ENCODE data around the gene PTRH2. TPM values are rescaled to one million over a fixed set of nuclear protein-coding genes. Genes with fewer than 3 reads are reported as not detected.

The PTRH2 gene
- total RNA-seq, 5 donors from 2014 or later (not counting 1 experiment from before 2014, with no cell fraction given): 5.4 to 18.8 (median 15.3) TPM

DNA sequence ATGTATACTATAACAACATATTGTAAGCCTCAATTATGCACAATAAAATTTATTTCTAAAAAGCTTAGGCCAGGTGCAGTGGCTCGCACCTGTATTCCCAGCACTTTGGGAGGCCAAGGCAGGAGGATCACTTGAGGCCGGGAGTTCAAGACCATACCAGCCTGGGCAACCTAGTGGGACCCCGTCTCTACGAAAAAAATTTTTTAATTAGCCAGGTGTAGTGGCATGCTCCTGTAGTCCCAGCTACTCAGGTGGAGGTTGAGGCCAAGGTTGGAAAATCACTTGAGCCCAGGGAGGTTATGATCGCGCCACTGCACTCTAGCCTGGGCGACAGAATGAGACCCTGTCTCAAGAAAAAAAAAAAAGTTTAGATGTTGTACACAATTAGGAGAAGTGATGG, 45.7 kb upstream of the PTRH2 start:
- Mint-ChIP-seq H3K9me3 (no peaks in the 10 kb centered on the region), H3K4me3 (no peak overlapping the region), H3K4me1 (peaks cover 18 to 44% (median 40%) of the 10 kb centered on the region in 3 donors), H3K27ac (peak overlapping the region in 1 of 2 donors; percentile 76), H3K36me3 (peaks cover 6% of the 10 kb centered on the region), H3K27me3 (no peaks in the 10 kb centered on the region)
- no peaks in the 10 kb centered on the region for H3K27me3 ChIP-seq (replicated peaks in 1 of 2; ENCODE audit: control insufficient read depth in 2 of 2, extremely low read depth in 1 of 2, insufficient read depth in 2 of 2, low read length in 1 of 2)
- DNase-seq (no peak), ATAC-seq (replicated peaks in 1 of 4) (no peak)
- peaks cover 0 to 4% of the 10 kb centered on the region in 2 donors for H3K36me3 ChIP-seq (ENCODE audit: control insufficient read depth in 2 of 2, extremely low read depth in 1 of 2, insufficient read depth in 1 of 2, low read length in 1 of 2)
- ChIA-PET POLR2A (interaction anchor here (0.9 to 1.8 kb wide), 4 partner anchors 10 to 140 kb away, joined by 3 to 10 read pairs (median 6); partner anchors contain the start of genes RPS6KB1 (in 1 of the 2) and TUBD1 (in 1 of the 2)), CTCF (interaction anchor here (0.6 to 4.1 kb wide), 24 partner anchors 10 to 598 kb away, joined by 3 to 37 read pairs (median 4); partner anchors contain the start of genes PRR11 (in 1 of the 2), PTRH2 (in 1 of the 2), RPS6KB1 (in 1 of the 2) and SKA2 (in 1 of the 2))
- no peaks in the 10 kb centered on the region for H3K9me3 ChIP-seq
- no peaks in the 10 kb centered on the region for H3K4me1 ChIP-seq (ENCODE audit: control insufficient read depth in 1 of 2, extremely low read depth in 1 of 2, insufficient read depth in 2 of 2, low read length in 2 of 2)
- H3K4me3 ChIP-seq (ENCODE audit: control insufficient read depth in 1 of 2, extremely low read depth in 1 of 2, low read length in 1 of 2): no peak overlapping the region
- H3K27ac ChIP-seq (ENCODE audit: low read length): no peak overlapping the region
- WGBS (ENCODE audit: insufficient coverage): 87% methylated on average over 3 of the region's 7 CpGs

DNA sequence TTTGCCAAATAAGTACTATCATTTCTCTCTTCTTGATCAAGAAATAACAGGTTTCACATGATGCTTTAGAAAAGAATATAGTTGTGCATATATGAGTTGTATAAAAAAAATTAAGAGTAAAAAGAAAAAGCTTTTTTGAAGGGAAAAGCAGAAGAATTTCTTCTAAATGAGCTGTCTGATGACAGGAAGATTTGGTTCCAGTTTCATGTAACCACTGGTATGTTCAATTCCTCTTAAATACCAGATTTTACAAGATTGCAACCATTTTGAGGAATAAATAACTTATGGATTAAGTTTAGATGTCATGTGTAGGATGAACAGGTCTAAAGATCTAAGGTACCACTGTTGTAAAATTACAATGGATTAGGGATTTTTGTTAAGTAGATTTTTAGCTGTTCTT, 45.2 kb upstream of the PTRH2 start:
- DNase-seq: no peak
- Mint-ChIP-seq H3K4me3 (no peak overlapping the region), H3K27ac (peak overlapping the region; percentile 69 to 75), H3K27me3 (no peaks in the 10 kb centered on the region), H3K36me3 (peaks cover 4% of the 10 kb centered on the region), H3K4me1 (peaks cover 18 to 42% (median 40%) of the 10 kb centered on the region in 3 donors), H3K9me3 (no peaks in the 10 kb centered on the region)
- peak overlapping the region; percentile 13 for H3K27ac ChIP-seq (ENCODE audit: low read length)
- no peaks in the 10 kb centered on the region for H3K9me3 ChIP-seq
- ChIA-PET CTCF (interaction anchor here (0.7 to 4.1 kb wide), 14 partner anchors 10 to 285 kb away, joined by 3 to 37 read pairs (median 4); partner anchors contain the start of genes PTRH2 (in 1 of the 2) and VMP1 (in 1 of the 2)), POLR2A (interaction anchor here (0.5 to 1.8 kb wide), 4 partner anchors 85 to 140 kb away, joined by 3 to 10 read pairs (median 5); partner anchors contain the start of genes RPS6KB1 (in 1 of the 2) and TUBD1 (in 1 of the 2))
- H3K36me3 ChIP-seq (ENCODE audit: control insufficient read depth in 2 of 2, extremely low read depth in 1 of 2, insufficient read depth in 1 of 2, low read length in 1 of 2): peaks cover 0 to 4% of the 10 kb centered on the region in 2 donors
- no peak for ATAC-seq (replicated peaks in 1 of 4)
- no peaks in the 10 kb centered on the region for H3K4me1 ChIP-seq (ENCODE audit: control insufficient read depth in 1 of 2, extremely low read depth in 1 of 2, insufficient read depth in 2 of 2, low read length in 2 of 2)
- H3K27me3 ChIP-seq (replicated peaks in 1 of 2; ENCODE audit: control insufficient read depth in 2 of 2, extremely low read depth in 1 of 2, insufficient read depth in 2 of 2, low read length in 1 of 2): no peaks in the 10 kb centered on the region
- H3K4me3 ChIP-seq (ENCODE audit: control insufficient read depth in 1 of 2, extremely low read depth in 1 of 2, low read length in 1 of 2): no peak overlapping the region

DNA sequence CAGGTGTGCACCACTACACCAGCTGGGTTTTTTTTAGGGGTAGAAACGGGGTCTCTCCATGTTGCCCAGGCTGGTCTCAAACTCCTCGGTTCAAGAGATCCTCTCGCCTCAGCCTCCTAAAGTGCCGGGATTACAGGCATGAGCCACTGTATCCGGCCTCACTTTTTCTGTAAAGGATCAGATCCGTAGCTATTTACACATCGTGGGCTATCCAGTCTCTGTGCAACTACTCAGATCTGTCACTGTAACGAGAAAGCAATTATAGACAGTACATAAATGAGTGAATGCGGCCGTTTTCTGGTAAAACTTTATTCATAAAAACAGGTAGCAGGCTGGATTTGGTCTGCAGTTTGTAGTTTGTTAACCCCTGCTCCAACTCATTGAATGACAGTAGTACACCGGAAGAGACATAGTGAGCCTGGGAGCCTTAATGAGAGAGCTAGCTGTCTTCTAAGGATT, 44.8 kb upstream of the PTRH2 start:
- Histone ChIP-seq H3K27ac (ENCODE audit: low read length) (peak overlapping the region; percentile 13), H3K9me3 (no peaks in the 10 kb centered on the region), H3K36me3 (ENCODE audit: control insufficient read depth in 2 of 2, extremely low read depth in 1 of 2, insufficient read depth in 1 of 2, low read length in 1 of 2) (peaks cover 0 to 4% of the 10 kb centered on the region in 2 donors), H3K4me1 (ENCODE audit: control insufficient read depth in 1 of 2, extremely low read depth in 1 of 2, insufficient read depth in 2 of 2, low read length in 2 of 2) (no peaks in the 10 kb centered on the region), H3K4me3 (ENCODE audit: control insufficient read depth in 1 of 2, extremely low read depth in 1 of 2, low read length in 1 of 2) (no peak overlapping the region), H3K27me3 (replicated peaks in 1 of 2; ENCODE audit: control insufficient read depth in 2 of 2, extremely low read depth in 1 of 2, insufficient read depth in 2 of 2, low read length in 1 of 2) (no peaks in the 10 kb centered on the region)
- H3K27me3 Mint-ChIP-seq: no peaks in the 10 kb centered on the region
- H3K4me1 Mint-ChIP-seq: peaks cover 18 to 41% (median 40%) of the 10 kb centered on the region in 3 donors
- peak overlapping the region in 1 of 3 donors; percentile 8 for H3K4me3 Mint-ChIP-seq
- peak overlapping the region; percentile 69 to 75 for H3K27ac Mint-ChIP-seq
- 59% methylated on average over 6 of the region's 11 CpGs for WGBS (ENCODE audit: insufficient coverage)
- DNase-seq (peak in 1 of 35 experiments; percentile 9), ATAC-seq (replicated peaks in 1 of 4) (peak in 1 of 4 experiments; percentile 24)
- H3K36me3 Mint-ChIP-seq: peaks cover 4% of the 10 kb centered on the region
- CTCF ChIA-PET: interaction anchor here (0.6 to 4.1 kb wide), 12 partner anchors 11 to 110 kb away, joined by 3 to 37 read pairs (median 4); partner anchors contain the start of genes PTRH2 (in 1 of the 2) and VMP1 (in 1 of the 2)
- H3K9me3 Mint-ChIP-seq: no peaks in the 10 kb centered on the region
- POLR2A ChIA-PET: interaction anchor here (0.5 to 1.2 kb wide), 3 partner anchors 105 to 141 kb away, joined by 3 to 6 read pairs (median 4); partner anchors contain the start of genes RPS6KB1 (in 1 of the 2) and TUBD1 (in 1 of the 2)

DNA sequence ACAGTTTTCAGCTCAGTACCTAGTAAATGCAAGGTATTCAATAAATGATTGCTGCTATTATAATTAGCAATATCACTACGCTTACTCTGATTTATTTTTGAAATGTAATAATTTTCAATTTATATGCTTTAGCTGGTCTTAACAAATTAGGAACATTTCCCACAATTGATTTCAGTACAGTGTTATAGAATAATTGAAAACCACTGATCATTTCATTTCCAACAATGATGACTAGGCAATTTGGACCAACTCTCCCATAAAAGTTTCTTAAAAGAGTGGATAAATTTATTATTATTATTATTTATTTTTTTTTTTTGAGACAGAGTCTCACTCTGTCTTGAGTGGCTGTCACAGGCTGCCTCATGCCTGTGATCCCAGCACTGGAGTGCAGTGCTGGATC, 41.4 kb upstream of the PTRH2 start:
- ATAC-seq (replicated peaks in 1 of 4): no peak
- H3K27me3 Mint-ChIP-seq: no peaks in the 10 kb centered on the region
- no CpG with 5 or more reads among the region's 1 CpG for WGBS (ENCODE audit: insufficient coverage)

DNA sequence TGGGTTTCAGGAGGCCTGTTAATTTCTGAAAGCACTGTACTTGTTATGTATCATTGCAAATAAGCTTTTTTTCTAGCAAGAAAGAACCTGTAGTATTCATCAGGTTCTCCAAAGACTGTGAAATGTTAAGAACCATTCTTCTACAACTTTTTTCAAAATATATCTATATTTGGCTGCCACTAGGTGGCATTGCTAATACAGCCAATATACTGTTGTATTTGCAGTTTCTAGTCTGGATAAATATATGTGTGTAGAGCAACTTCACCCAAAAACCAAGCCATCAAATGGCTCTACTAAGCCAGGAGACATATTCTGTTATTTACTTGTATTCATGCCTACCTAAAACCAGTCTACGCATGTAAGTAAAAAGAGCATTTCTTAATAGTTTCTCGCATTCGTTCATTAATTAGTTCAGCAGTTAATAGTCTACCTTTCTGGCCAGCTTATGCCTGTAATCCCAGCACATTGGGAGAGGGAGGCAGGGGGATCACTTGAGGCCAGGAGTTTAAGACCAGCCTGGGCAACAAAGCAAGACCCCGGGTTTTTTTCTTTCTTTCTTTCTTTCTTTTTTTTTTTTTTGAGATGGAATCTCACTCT, 39.7 kb upstream of the PTRH2 start:
- CTCF ChIA-PET: interaction anchor here in 1 of 2 donors (0.9 to 1.2 kb wide), 3 partner anchors 21 to 113 kb away, joined by 3 to 5 read pairs (median 5); no protein-coding TSS in a partner anchor
- 93% methylated on average over 3 of the region's 4 CpGs for WGBS (ENCODE audit: insufficient coverage)
- no peaks in the 10 kb centered on the region for H3K4me1 ChIP-seq (ENCODE audit: control insufficient read depth in 1 of 2, extremely low read depth in 1 of 2, insufficient read depth in 2 of 2, low read length in 2 of 2)
- peaks cover 0 to 6% of the 10 kb centered on the region in 2 donors for H3K36me3 ChIP-seq (ENCODE audit: control insufficient read depth in 2 of 2, extremely low read depth in 1 of 2, insufficient read depth in 1 of 2, low read length in 1 of 2)
- peaks cover 2 to 7% (median 3%) of the 10 kb centered on the region in 3 donors for H3K4me1 Mint-ChIP-seq
- no peaks in the 10 kb centered on the region for H3K27me3 Mint-ChIP-seq
- H3K27ac ChIP-seq (ENCODE audit: low read length): no peak overlapping the region
- H3K36me3 Mint-ChIP-seq: peaks cover 13% of the 10 kb centered on the region
- no peaks in the 10 kb centered on the region for H3K27me3 ChIP-seq (replicated peaks in 1 of 2; ENCODE audit: control insufficient read depth in 2 of 2, extremely low read depth in 1 of 2, insufficient read depth in 2 of 2, low read length in 1 of 2)
- POLR2A ChIA-PET: interaction anchor here in 1 of 2 donors (0.6 to 0.7 kb wide), 3 partner anchors 39 to 218 kb away, joined by 4 to 7 read pairs (median 6); partner anchors contain the start of gene RNFT1
- ATAC-seq (replicated peaks in 1 of 4) (peak in 2 of 4 experiments; percentile 40 to 53), DNase-seq (peak in 1 of 35 experiments; percentile 50)
- no peak overlapping the region for H3K27ac Mint-ChIP-seq
- H3K9me3 Mint-ChIP-seq: peaks cover 0 to 7% (median 7%) of the 10 kb centered on the region in 3 donors
- no peaks in the 10 kb centered on the region for H3K9me3 ChIP-seq
- no peak overlapping the region for H3K4me3 ChIP-seq (ENCODE audit: control insufficient read depth in 1 of 2, extremely low read depth in 1 of 2, low read length in 1 of 2)
- no peak overlapping the region for H3K4me3 Mint-ChIP-seq

More for the DNA sequence above, 41.4 kb upstream of the PTRH2 start:
- Mint-ChIP-seq H3K4me3 (no peak overlapping the region), H3K27ac (no peak overlapping the region), H3K9me3 (no peaks in the 10 kb centered on the region), H3K36me3 (peaks cover 4% of the 10 kb centered on the region), H3K4me1 (peaks cover 6 to 16% (median 11%) of the 10 kb centered on the region in 3 donors)
- ChIA-PET CTCF (interaction anchor here in 1 of 2 donors (0.7 to 1.3 kb wide), 3 partner anchors 288 to 393 kb away, joined by 5 to 9 read pairs (median 5); no protein-coding TSS in a partner anchor), POLR2A (no interaction called here)
- DNase-seq: no peak
- H3K36me3 ChIP-seq (ENCODE audit: control insufficient read depth in 2 of 2, extremely low read depth in 1 of 2, insufficient read depth in 1 of 2, low read length in 1 of 2): no peaks in the 10 kb centered on the region
- no peak overlapping the region for H3K27ac ChIP-seq (ENCODE audit: low read length)
- H3K4me1 ChIP-seq (ENCODE audit: control insufficient read depth in 1 of 2, extremely low read depth in 1 of 2, insufficient read depth in 2 of 2, low read length in 2 of 2): no peaks in the 10 kb centered on the region
- no peaks in the 10 kb centered on the region for H3K27me3 ChIP-seq (replicated peaks in 1 of 2; ENCODE audit: control insufficient read depth in 2 of 2, extremely low read depth in 1 of 2, insufficient read depth in 2 of 2, low read length in 1 of 2)
- H3K4me3 ChIP-seq (ENCODE audit: control insufficient read depth in 1 of 2, extremely low read depth in 1 of 2, low read length in 1 of 2): no peak overlapping the region
- no peaks in the 10 kb centered on the region for H3K9me3 ChIP-seq

DNA sequence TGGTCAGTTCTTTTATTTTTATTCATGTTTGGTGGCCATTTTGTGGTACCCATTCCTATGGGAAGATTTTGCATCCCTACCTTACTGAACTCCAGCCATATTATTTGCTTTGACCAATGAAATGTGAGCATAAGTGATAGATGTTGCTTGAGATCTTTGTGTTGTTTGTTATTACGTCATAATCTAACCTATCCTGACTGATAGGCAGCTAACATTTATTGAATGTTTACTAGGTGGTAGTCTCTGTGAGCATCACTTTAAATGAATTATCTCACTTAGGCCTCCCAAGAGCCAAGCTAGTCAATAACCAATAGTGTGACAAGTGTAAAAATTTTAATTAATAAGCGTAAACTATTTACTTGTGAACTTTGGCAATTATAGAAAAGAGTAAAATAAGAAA, 37.8 kb upstream of the PTRH2 start:
- H3K27me3 ChIP-seq (replicated peaks in 1 of 2; ENCODE audit: control insufficient read depth in 2 of 2, extremely low read depth in 1 of 2, insufficient read depth in 2 of 2, low read length in 1 of 2): no peaks in the 10 kb centered on the region
- Mint-ChIP-seq H3K4me1 (peaks cover 0 to 4% (median 0%) of the 10 kb centered on the region in 3 donors), H3K4me3 (no peak overlapping the region), H3K27me3 (no peaks in the 10 kb centered on the region), H3K9me3 (peaks cover 0 to 7% (median 7%) of the 10 kb centered on the region in 3 donors), H3K36me3 (peaks cover 24% of the 10 kb centered on the region), H3K27ac (no peak overlapping the region)
- ATAC-seq (replicated peaks in 1 of 4) (no peak), DNase-seq (no peak)
- ChIA-PET POLR2A (interaction anchor here in 1 of 2 donors (0.6 kb wide), 1 partner anchor 91 kb away, joined by 5 read pairs; no protein-coding TSS in a partner anchor), CTCF (interaction anchor here (0.6 to 1.3 kb wide), 5 partner anchors 9 to 484 kb away, joined by 3 to 4 read pairs (median 3); no protein-coding TSS in a partner anchor)
- no peaks in the 10 kb centered on the region for H3K4me1 ChIP-seq (ENCODE audit: control insufficient read depth in 1 of 2, extremely low read depth in 1 of 2, insufficient read depth in 2 of 2, low read length in 2 of 2)
- H3K27ac ChIP-seq (ENCODE audit: low read length): no peak overlapping the region
- no peaks in the 10 kb centered on the region for H3K9me3 ChIP-seq
- H3K4me3 ChIP-seq (ENCODE audit: control insufficient read depth in 1 of 2, extremely low read depth in 1 of 2, low read length in 1 of 2): no peak overlapping the region
- peaks cover 0 to 9% of the 10 kb centered on the region in 2 donors for H3K36me3 ChIP-seq (ENCODE audit: control insufficient read depth in 2 of 2, extremely low read depth in 1 of 2, insufficient read depth in 1 of 2, low read length in 1 of 2)
- no CpG with 5 or more reads among the region's 2 CpGs for WGBS (ENCODE audit: insufficient coverage)

Data from T-cell (primary cell).